SKM-1 (cell line): ENCODE results near the gene WDR48.

ENCODE experiments used
- DNase-seq: peaks from one replicate; lab custom pipeline; 2025; ENCODE audit not compliant: unreplicated experiment; lab: John Stamatoyannopoulos, UW

Gene WDR48

DNA sequence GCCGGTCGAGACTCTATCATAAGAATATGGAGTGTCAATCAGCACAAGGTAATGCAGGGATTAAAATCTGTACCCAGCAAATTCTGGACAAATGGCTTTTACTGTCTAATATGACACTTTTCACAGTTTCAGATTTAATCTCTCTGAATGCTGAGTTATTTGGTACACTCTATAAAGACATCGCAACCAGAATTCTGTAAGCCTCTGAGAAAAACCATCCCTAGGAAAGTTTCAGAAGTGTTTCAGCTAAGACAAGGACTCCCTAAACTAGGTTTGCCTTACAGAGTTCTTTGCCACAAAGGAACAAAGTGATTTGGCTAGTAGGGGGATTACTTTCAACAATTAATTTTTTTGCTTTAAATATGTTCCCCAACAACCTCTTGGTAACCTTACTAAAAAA lies 11.3 kb downstream of the WDR48 start:
- no peak for DNase-seq

DNA sequence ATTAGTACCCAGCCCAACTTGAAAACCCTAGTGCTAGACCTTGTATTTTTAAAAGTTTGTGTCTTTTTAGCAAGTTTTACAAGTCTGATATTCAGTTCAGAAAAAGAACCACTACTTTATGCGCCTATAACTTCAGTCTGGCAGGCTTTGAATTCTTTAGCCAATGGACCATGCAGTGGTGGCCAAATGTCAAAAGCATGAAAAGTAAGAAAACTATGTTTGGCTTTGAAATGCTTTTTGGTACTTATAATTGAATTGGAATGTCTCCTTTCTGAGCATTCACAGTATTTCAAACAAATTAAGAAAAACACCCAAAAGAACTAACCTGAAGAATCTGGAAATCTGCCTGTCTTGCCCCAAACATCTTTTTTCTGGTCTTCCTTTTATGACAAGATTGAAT lies 12.8 kb downstream of the WDR48 start:
- DNase-seq: no peak

DNA sequence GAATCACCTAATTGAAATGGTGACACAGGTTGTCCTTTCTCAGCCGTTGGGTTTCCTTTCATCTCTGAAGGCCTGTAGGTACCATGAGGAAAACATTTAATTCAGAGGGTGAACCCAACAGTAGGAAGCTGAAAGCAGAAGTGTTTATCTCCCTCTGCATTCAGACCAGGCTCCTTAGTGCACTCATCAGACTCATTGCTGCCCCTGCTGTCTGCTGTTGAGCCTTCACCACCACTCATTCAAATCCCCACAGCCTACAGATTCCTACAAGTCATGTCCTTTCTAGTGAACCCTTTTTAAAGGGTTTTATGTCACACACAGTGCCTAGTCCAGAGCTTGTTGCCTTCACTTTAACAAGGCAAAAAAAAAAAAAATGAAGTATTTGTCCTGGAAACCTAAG lies 13.4 kb downstream of the WDR48 start:
- DNase-seq: peak; percentile 79

DNA sequence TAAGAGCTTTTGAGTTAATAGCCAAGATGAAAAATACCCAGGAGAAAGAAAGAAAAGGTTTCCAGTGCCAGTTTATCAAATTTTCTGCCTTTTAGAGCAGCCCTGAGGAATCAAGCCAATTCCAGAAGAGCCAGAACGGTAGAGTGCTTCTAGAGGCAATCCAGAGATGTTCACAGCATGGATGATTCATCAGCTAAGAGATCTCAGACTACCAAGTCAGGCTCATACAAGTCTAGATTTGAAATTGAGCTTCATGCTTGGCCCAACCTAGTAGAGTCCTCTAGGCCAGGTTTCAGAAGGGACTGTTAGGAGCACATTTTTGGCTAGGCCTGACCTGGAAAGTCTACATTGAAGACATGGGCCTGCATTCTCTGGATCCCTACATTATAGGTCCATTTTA lies 15.5 kb downstream of the WDR48 start:
- DNase-seq: no peak

DNA sequence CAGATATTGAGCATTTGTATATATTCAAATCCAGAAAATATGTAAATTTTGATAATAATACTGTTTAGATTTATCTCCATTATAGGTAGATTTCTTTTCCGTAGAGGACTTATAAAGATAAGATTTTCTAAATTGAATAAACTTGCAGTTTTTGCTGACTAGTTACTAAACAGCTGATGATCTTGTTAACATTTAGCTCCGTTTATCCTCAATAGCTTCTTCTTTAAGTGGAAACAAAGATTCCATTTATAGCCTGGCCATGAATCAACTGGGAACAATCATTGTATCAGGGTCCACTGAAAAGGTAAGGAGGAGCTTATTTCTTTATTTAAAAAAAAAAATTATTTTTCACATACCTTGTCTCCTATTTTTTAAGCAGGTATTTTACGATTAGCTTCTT lies 16.7 kb downstream of the WDR48 start:
- DNase-seq: no peak

DNA sequence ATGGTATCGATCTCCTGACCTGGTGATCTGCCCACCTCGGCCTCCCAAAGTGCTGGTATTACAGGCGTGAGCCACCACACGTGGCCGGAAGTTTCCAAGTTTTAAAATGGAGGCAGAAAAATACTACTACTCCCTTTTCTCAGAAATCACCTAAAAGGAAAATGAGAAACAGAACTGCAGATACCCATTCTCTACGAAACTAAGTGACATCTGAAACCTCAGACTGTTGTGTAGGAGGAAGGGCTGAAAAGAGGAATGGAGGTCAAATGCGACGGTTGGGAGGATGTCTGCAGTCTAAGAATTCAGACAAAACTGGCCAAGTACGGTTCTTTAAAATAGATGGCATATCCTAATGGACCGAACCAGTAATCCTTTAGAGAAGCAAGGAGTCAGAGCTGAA lies 24.1 kb downstream of the WDR48 start:
- no peak for DNase-seq

DNA sequence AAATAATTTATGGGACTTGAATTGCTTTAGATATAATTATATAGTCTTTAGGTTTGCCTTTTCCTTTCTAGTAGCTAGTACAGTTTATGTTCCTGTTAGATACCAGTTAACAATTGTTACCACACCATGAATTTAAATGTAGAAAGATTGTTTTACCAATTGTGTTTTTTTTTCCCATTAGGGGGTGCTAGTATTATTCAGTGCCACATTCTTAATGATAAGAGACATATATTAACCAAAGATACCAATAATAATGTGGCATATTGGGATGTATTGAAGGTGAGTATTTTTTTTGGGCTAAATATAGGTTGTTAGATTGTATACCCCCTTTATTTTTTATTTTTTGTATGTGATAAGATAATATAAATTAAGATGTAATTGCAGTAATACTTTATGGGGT lies 27.7 kb downstream of the WDR48 start:
- no peak for DNase-seq

DNA sequence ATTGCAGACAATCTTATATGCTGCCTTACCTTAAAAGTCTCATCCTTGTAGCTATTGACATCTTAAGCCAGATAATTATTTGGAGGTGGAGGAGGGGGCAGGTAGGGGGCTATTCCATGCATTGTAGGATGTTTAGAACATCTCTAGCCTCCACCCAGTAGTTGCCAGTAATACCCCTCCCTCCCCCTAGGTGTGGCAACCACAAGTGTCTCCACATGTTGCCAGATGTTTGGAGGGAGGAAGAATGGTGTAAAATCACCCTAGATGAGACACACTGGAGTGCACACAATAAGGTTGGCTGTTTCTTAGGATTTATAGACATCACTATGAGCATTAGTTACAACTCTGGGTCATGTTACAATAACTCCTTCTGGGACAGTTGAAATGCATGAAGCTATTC lies 28.2 kb downstream of the WDR48 start:
- DNase-seq: no peak

DNA sequence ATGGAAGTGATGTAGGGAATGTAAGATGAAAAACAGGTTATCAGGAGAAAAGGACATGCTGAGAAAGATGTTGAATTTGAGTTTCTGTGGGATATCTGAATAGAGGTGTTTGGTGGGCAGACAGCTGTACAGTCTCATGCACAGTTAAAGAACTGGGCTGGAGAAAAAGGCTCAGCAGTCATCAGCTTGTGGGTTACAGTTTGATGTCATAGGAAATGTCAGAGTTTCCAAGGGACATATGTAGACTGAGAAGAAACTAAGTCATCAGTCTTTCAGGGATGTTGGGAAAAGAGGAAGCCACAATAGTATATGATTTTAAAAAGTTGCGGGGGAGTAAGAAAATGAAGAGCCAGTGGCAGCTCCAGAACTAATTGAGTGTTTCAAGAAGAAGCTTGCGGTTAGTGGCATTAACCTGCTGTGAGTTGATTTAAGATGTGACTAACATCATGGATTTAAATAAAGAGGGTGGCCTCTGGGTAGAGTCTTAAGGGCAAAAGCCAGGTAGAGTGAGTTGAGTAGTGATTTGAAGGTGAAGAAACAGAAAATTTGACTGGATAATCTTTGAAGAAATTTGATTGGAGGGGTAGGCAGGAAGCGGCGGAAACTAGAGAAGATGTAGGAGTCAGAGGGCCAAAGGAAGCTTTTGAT lies 31.0 kb downstream of the WDR48 start:
- no peak for DNase-seq

DNA sequence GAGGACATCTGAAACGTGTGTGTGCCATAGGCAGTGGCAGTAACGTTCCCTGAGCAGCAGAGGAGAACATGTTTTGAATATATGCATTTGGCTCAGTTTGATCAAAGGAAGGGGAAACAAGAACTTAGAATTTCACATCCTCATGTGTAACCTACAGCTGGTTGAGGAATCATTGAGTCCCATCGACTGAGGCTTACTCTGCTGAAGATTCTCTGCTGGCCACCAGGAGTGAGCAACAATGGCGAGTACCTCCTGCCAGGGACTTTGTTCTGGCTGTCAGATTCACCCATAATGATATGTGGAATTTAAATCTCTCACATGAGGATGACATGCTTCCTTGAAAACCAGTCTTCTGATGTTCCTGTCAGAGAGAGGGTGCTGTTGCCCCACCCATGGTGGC lies 34.3 kb downstream of the WDR48 start:
- DNase-seq: no peak

DNA sequence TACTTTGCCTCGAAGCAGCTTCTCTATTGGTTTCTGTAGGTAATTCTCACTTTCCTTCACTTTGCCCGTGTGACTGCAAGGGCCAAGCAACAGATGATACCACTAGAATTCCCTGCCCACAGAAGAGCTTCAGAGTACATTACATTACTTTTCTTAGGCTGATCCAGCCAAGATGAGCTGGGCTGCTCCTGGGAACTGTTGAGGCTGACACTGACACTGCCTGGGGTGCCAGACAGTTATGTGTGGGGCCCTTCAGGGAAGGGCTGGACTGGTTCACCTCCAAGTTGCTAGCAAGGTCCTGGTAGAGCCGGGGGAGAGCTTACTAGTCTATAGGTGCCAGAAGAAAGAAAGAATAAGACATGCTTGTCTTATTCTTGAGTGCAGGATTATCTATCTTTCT lies 36.6 kb downstream of the WDR48 start:
- no peak for DNase-seq

DNA sequence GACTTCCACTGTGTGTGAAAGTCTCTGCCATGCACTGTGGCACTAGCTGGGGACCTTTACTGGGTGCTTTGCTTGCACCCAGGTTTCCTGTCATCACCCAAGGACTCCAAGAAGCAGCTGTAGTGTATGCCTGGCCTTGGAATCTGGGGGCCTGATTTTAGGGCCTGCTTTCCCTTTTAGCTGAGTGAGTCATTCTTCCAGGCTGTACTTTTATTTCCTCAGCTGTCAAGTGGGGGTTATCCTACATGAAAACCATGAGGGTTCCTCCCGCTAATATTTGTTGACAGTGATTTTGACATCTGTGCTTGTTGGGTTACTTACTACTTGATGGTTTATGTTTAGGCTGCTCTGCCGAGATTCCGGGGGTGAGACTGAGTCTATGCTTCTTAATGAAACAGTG lies 37.1 kb downstream of the WDR48 start:
- DNase-seq: no peak

DNA sequence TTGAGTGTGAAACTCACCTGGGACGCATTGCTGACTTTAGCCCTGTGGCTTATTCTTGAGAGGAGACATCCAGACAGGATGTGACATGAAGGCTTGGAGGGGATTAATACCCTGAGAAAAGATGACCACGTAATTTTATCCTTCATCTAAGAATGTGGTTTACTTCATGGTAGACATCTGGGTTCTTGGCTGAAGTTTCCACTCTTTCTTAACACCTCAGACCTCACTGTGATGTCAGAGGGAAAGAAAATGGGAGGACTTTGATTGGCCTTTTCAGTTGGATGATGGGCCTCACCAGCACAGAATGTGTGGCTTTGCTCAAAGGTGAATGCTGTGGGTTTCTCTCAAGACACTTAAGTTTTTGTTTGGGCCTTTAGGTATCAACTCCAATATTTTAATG lies 39.1 kb downstream of the WDR48 start:
- DNase-seq: no peak

DNA sequence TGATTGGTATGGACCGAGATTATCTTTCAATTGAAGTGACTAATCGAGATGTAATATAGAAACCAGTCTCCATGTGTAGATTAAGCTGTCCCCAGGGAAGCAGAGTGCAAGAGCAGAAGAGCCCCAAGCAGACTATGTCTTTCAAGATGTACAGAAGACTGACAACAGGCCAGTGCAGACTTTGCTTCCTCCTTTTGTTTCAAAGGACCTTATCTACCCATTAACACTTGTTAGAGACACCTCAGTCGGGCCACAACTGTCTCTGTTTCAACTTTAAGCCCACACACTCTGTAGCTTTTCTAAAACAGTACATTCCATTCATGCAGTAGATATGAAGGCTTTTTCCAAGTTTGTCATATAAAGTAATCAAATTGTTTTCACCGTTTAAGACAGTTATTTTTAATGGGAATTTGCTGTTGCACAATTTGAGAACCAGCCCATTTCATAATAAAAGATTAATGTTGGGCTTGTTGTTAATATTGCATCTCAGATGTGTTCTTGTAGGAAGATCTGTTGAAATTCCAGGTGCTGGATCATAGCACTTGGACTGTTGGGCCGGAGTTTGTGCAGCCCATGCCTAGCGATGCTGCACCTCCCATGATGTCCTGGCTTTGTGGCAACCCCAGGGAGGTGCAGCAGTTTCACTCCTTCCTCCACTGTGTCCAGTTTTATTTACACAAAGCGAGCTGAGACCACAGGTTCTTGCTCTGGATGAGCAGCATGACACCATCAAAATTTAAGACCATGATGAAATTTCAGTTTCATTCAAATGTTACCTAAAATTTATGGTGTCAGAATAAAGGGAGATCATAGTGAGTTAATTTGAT lies 43.2 kb downstream of the WDR48 start:
- no peak for DNase-seq

DNA sequence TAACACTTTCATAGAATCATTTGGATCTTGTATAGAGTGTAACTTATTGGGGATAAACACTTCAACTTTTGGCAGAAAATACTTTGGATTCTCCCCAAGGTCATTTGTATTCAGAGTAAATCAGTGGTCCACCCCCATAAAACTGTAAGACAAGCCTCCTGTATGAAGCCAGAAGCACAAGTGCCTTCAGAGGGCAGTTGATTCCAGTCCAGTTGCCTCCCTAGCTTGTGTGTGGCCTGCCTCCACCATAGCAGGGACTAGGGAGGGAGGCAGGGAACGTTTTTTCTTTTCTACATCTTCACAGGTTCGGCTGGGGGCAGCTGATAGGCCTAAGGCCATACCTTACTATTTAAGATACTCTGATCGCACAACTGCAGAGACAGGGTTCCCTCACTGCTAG lies 44.0 kb downstream of the WDR48 start:
- no peak for DNase-seq

DNA sequence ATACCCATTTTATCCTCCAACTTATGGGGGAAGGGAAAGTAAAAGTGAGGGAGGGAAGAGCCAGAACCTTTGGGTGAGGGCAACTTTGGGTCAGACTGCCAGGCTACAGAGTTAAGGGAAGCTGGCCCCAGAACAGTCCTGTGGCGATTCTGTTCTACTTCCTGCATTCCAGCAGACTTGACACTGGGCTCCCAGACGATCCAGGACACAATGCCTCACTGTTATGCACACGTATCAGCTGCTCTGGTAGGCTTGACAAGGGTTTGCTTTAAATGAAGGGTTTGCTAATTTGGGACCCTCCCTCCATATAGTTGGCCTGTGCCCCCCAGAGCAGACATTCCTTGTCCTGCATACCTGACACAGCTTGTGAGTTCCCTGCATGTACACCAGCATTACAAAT lies 45.0 kb downstream of the WDR48 start:
- DNase-seq: no peak

DNA sequence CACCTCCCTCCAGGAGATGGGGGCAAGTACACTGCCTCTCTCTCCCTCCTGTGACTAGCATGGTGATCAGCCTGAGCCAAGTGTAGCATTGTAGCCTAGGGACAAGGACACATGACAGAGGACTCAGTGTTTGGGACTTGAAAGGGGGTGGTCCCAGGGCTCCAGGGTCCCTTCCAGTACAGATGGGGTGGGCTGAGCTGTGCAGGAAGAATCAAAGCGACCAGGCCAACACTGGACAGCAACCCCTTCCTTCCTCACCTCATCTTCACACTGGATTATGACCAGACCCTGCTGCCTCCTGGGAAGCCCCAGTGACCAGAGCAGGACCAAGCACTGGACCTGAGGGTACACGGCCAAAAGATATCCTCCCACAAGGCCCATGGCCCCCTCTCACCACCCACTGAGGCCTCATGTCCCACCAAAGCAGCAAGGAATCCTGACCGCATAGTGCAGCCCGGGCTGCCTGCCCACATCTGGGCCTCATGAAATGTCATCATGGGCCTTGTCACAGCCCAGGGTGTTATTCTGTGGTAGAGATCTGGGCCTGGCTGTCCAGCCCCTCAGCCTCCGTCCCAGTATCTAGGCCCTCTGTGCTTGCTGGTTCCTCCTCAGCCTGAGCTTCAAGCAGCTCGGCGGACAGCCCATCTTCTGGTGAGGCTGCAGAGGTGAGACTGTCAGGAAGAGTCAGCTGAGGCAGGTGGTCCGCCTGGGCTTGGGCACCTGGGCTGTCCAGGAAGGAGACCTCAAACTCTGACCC lies 46.1 kb downstream of the WDR48 start:
- no peak for DNase-seq

DNA sequence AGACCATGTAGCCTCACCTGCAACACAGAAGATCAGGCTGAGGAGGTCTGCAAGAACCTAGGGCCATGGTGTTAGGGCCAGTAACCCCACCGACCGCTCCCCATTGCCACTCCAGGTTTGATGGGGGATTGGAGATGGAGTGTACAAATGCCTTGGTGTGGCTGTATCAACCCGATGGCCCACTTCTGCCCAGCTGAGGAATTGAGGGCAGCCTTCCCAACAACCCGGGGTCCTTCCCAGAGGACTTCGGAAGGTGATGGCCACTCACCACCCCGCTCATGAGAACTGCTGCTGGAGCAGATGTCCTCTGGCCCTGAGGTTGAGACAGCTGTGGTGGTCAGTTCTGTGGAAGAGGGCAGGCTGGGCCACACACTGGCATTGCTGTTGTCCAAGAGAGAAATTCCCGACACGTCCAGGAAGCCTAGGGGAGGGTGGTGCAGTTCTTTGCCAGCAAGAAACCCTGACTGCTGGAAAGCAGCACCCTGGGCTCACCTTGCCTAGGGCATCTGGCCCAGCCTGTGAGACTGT lies 46.7 kb downstream of the WDR48 start:
- no peak for DNase-seq

DNA sequence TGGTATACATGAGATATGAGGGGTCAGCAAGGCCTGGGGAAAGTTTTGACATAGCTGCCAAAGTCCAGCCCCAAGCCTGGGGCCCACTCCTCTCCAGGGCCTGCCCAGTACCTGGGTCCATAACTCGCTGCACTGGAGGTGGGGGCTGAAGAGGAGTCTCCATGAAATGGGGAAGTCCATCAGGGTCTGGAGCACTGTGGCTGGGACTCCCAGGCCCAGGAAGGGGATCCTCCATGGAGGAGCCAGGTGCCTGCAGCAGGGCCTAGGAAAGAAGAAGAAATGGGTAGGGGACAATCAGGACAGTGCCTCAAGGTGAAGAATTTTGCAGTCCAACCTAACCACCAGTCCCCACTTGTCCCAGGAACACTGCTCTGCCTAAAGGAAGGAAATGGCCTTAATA lies 47.4 kb downstream of the WDR48 start:
- no peak for DNase-seq

DNA sequence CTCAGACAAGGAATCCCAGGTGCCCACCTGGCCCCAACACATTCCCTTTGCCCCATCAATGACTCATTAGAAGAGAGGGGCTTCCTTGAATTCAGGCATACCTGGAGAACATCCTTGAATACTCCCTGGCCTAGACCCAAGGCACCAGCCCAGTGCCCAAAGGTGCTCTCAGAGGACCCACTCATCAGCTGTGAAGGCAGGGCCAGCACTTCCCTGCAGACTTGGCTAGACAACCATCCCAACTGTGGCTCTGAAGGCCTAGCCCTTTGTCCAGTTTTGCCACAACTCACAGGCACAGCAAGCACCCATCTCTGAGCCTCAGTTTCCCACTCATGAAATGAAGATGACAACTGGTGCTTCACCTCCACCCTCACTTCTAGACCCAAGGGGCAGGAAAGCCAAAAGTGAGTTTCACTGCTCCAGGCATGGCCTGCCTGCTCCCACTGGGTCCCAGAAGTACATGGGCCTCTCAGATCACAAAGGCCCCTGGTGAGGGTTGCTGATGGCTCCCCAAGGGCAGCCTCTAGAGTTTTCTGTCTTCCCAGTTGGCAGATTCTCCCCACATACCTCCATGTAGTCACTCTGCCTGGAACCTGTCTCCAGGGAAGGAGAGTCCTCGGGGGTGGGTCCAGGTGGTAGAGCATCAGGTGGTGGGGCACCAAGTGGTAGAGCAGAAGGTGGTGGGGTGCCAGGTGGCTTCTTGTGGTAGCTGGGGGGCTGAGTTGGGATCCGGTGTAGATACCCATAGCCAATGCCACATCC lies 48.1 kb downstream of the WDR48 start:
- no peak for DNase-seq

DNA sequence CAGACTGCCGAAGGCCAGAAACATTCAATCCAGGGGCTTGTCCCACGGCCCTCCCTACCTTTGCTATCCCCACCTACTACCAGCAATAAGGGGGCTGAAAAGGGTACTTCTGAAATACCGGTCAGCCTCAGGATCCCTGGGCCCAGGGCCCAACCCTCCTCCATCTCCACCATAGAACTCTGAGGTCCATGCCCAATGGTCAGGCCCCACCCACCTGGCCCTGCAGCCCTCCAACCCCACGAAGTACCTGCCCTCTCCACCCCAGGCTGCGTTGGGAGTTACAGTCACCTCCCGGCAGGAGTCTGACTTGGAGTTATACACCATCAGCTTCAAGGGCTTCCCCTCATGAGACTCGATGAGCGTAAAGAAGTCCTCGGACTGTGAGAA lies 48.7 kb downstream of the WDR48 start:
- no peak for DNase-seq
